CD14-positive monocyte (primary cell): ENCODE data around the gene GCK. TPM values are rescaled to one million over a fixed set of nuclear protein-coding genes. Genes with fewer than 3 reads are reported as not detected.

Experiments used
- DNase-seq, 3 donors: peaks; one replicate each; pipeline ENCODE4 v3.0.0-alpha.2; 2011 to 2022
- H2AFZ ChIP-seq: 2 replicates; pipeline ENCODE4 v1.6.0; 2012; ENCODE audit warnings: mild to moderate bottlenecking, low read depth, low read length, inconsistent platforms; ENCODE audit not compliant: insufficient read depth, poor library complexity, severe bottlenecking
- H3K27ac ChIP-seq, 2 donors: 1 replicate in 1 of 2; 2 replicates in 1 of 2; pipeline ENCODE4 v1.5.1; 2012 to 2013; ENCODE audit warnings: low read length in 2 of 2, control low read depth in 1 of 2, inconsistent platforms in 1 of 2, low read depth in 1 of 2, mild to moderate bottlenecking in 1 of 2
- H3K27me3 ChIP-seq, 2 donors: one replicate each; pipeline versions ENCODE4 v1.6.0 to v1.6.1; 2011 to 2013; ENCODE audit warnings: low read length in 2 of 2; ENCODE audit not compliant: control insufficient read depth in 2 of 2, insufficient read depth in 2 of 2
- H3K36me3 ChIP-seq, 2 donors: replicated peaks in 1 of 2; 1 replicate in 1 of 2; 2 replicates in 1 of 2; pipeline versions ENCODE4 v1.5.1 to v1.6.1; 2012 to 2013; ENCODE audit warnings: low read length in 2 of 2, control low read depth in 1 of 2, inconsistent platforms in 1 of 2, mild to moderate bottlenecking in 1 of 2; ENCODE audit not compliant: insufficient read depth in 2 of 2, control insufficient read depth in 1 of 2
- H3K4me1 ChIP-seq, 2 donors: 1 replicate in 1 of 2; 2 replicates in 1 of 2; pipeline versions ENCODE4 v1.5.1 to v1.6.1; 2012 to 2013; ENCODE audit warnings: low read length in 2 of 2, control low read depth in 1 of 2, inconsistent platforms in 1 of 2, mild to moderate bottlenecking in 1 of 2, moderate library complexity in 1 of 2; ENCODE audit not compliant: insufficient read depth in 2 of 2, control insufficient read depth in 1 of 2
- H3K4me2 ChIP-seq: replicated peaks from 2 replicates; pipeline ENCODE3; 2012; ENCODE audit warnings: low read length, moderate library complexity, mild to moderate bottlenecking; ENCODE audit not compliant: poor library complexity, severe bottlenecking; ENCODE audit errors: extremely low read depth
- H3K4me3 ChIP-seq, 3 experiments: fragments of 200-600 bp in 1 of 3; sonication (generic) in 1 of 3; replicated peaks in 1 of 3; 1 replicate in 2 of 3; 2 replicates in 1 of 3; pipeline ENCODE4 v1.5.1; 2011 to 2013; ENCODE audit warnings: low read length in 3 of 3, mild to moderate bottlenecking in 3 of 3, control low read depth in 2 of 3, low read depth in 2 of 3, inconsistent platforms in 1 of 3, moderate library complexity in 1 of 3
- H3K79me2 ChIP-seq: 2 replicates; pipeline ENCODE4 v1.6.0; 2012; ENCODE audit warnings: mild to moderate bottlenecking, control low read depth, inconsistent platforms, low read length, moderate library complexity; ENCODE audit not compliant: insufficient read depth
- H3K9ac ChIP-seq: 2 replicates; pipeline ENCODE4 v1.6.0; 2017; ENCODE audit warnings: low read length, mild to moderate bottlenecking; ENCODE audit not compliant: insufficient read depth, poor library complexity, severe bottlenecking
- H3K9me3 ChIP-seq, 2 donors: replicated peaks in 1 of 2; 1 replicate in 1 of 2; 2 replicates in 1 of 2; pipeline versions ENCODE4 v1.5.1 to v1.6.1; 2012 to 2013; ENCODE audit warnings: low read length in 2 of 2, control low read depth in 1 of 2; ENCODE audit not compliant: control insufficient read depth in 1 of 2, insufficient read depth in 1 of 2
- H4K20me1 ChIP-seq: 2 replicates; pipeline ENCODE4 v1.6.0; 2012; ENCODE audit warnings: mild to moderate bottlenecking, low read length, control low read depth, moderate library complexity; ENCODE audit not compliant: insufficient read depth
- H3K27ac Mint-ChIP-seq, 7 donors: one replicate each; pipeline ENCODE4 v1.8.0; 2020; ENCODE audit warnings: mild to moderate bottlenecking in 7 of 7, mixed read lengths in 7 of 7, moderate library complexity in 6 of 7, inconsistent platforms in 2 of 7
- H3K27me3 Mint-ChIP-seq, 3 donors: one replicate each; pipeline ENCODE4 v1.8.0; 2021 to 2022; ENCODE audit warnings: low read depth in 3 of 3, mild to moderate bottlenecking in 3 of 3, mixed read lengths in 3 of 3, moderate library complexity in 3 of 3, inconsistent platforms in 1 of 3
- H3K36me3 Mint-ChIP-seq, 2 donors: one replicate each; pipeline ENCODE4 v1.8.0; 2020; ENCODE audit warnings: mixed read lengths in 2 of 2, inconsistent platforms in 1 of 2, mild to moderate bottlenecking in 1 of 2
- H3K4me1 Mint-ChIP-seq: one replicate; pipeline ENCODE4 v1.8.0; 2020; ENCODE audit warnings: mild to moderate bottlenecking, mixed read lengths
- H3K4me3 Mint-ChIP-seq, 2 donors: one replicate each; pipeline ENCODE4 v1.8.0; 2020; ENCODE audit warnings: mild to moderate bottlenecking in 2 of 2, mixed read lengths in 2 of 2, moderate library complexity in 1 of 2
- H3K9me3 Mint-ChIP-seq, 7 donors: one replicate each; pipeline ENCODE4 v1.8.0; 2020 to 2022; ENCODE audit warnings: mixed read lengths in 7 of 7, mild to moderate bottlenecking in 6 of 7, moderate library complexity in 6 of 7, inconsistent platforms in 2 of 7
- CTCF ChIP-seq: fragments of 200-600 bp; IDR thresholded peaks from one replicate; pipeline ENCODE4 v1.8.0; 2022; ENCODE audit warnings: antibody characterized with exemption, mild to moderate bottlenecking
- WGBS: methylation state at CpG from one replicate; pipeline ENCODE4 v1.1.5; 2013; ENCODE audit warnings: missing lambda C conversion rate; ENCODE audit not compliant: insufficient coverage; 5-methylcytosine and 5-hydroxymethylcytosine counted together
- intact Hi-C, 2 donors: fragments of 100-400 bp; cut with micrococcal nuclease; formaldehyde crosslinking; loops; one replicate each; pipeline versions ENCODE4 v1.15.0 to v1.15.1; 2023
- polyA plus RNA-seq, 3 donors: library from polyadenylated mRNA; depleted of rRNA in 1 of 3; unstranded in 2 of 3; stranded (reverse) in 1 of 3; fragments of 300-500 nt in 2 of 3; fragments of >200 nt in 1 of 3; fragmentation: Illumina TruSeq in 2 of 3; gene quantifications; 1 replicate in 2 of 3; 2 replicates in 1 of 3; pipeline ENCODE4 v1.2.3, GENCODE V29; 2012 to 2021

Gene GCK
- polyA plus RNA-seq, 3 donors: not detected

DNA sequence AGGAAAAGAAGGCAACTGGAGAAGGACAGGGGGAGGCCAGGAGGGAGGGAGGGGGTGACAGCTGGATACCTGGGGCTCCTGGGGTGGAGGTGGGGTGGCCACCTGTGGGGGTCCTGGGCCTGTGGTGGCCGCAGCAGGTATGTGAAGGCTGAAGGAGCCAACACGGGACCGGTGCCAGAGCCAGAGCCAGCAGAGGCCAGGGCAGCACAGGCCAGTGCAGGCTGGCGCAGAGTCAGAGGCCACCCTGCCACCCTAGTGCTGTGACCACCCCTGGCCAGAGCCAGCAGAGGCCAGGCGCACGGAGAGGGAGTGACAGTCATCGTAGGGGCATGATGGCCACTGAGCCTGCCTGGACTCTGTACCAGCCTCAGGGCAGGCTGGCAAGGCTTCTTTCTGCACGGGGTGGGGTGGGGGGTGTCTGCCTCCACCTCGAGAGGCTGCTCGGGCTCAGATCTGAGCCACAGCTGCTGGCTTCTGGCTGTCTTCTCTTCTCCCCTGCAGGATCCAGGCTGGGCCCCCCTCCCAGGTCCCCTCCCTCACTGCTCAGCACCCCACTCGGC lies 40.4 kb upstream of the GCK start:
- Mint-ChIP-seq H3K36me3 (no peaks in the 10 kb centered on the region), H3K27ac (no peak overlapping the region), H3K4me3 (no peak overlapping the region), H3K4me1 (no peaks in the 10 kb centered on the region), H3K27me3 (peaks cover 3 to 5% (median 4%) of the 10 kb centered on the region in 3 donors), H3K9me3 (no peaks in the 10 kb centered on the region)
- WGBS: 96% methylated on average over 6 of the region's 11 CpGs
- no peak for DNase-seq
- no peak overlapping the region for H3K27ac ChIP-seq
- no peaks in the 10 kb centered on the region for H3K36me3 ChIP-seq
- H3K9ac ChIP-seq: no peak overlapping the region
- intact Hi-C loops: no loop called here
- no peaks in the 10 kb centered on the region for H3K9me3 ChIP-seq
- TF ChIP-seq CTCF: no peak
- H3K27me3 ChIP-seq: no peaks in the 10 kb centered on the region
- no peaks in the 10 kb centered on the region for H4K20me1 ChIP-seq
- no peaks in the 10 kb centered on the region for H3K79me2 ChIP-seq
- no peak overlapping the region for H3K4me3 ChIP-seq
- no peak overlapping the region for H2AFZ ChIP-seq
- H3K4me1 ChIP-seq: no peaks in the 10 kb centered on the region
- no peak overlapping the region for H3K4me2 ChIP-seq

GRCh38 chr7:44228571-44229350 lies 39.5 kb upstream of the GCK start:
- no peak overlapping the region for H3K27ac ChIP-seq
- H4K20me1 ChIP-seq: no peaks in the 10 kb centered on the region
- H3K27me3 Mint-ChIP-seq: peaks cover 3 to 5% (median 4%) of the 10 kb centered on the region in 3 donors
- H3K27me3 ChIP-seq: no peaks in the 10 kb centered on the region
- intact Hi-C loops: no loop called here
- no peaks in the 10 kb centered on the region for H3K36me3 ChIP-seq
- 95% methylated on average over 18 of the region's 29 CpGs for WGBS
- H2AFZ ChIP-seq: no peak overlapping the region
- H3K4me3 Mint-ChIP-seq: no peak overlapping the region
- H3K36me3 Mint-ChIP-seq: no peaks in the 10 kb centered on the region
- H3K4me3 ChIP-seq: no peak overlapping the region
- H3K4me2 ChIP-seq: no peak overlapping the region
- no peak overlapping the region for H3K27ac Mint-ChIP-seq
- TF ChIP-seq CTCF: no peak
- no peaks in the 10 kb centered on the region for H3K79me2 ChIP-seq
- no peaks in the 10 kb centered on the region for H3K4me1 ChIP-seq
- H3K9me3 Mint-ChIP-seq: no peaks in the 10 kb centered on the region
- DNase-seq: no peak
- H3K4me1 Mint-ChIP-seq: no peaks in the 10 kb centered on the region
- no peak overlapping the region for H3K9ac ChIP-seq
- no peaks in the 10 kb centered on the region for H3K9me3 ChIP-seq
